Stomach (tissue), 9 donors: ENCODE measurements around the gene SLC5A11. TPM values are rescaled to one million over a fixed set of nuclear protein-coding genes. Genes with fewer than 3 reads are reported as not detected.

Source experiments
- DNase-seq, 2 donors: peaks; one replicate each; pipeline versions ENCODE4 v3.0.0 to v3.0.0-alpha.2; 2013 to 2019
- H3K27ac ChIP-seq, 5 donors: fragments of 200-600 bp in 4 of 5; sonication (generic) in 4 of 5; one replicate each; pipeline ENCODE4 v1.5.1; 2013 to 2019; ENCODE audit warnings: mild to moderate bottlenecking in 1 of 5, moderate library complexity in 1 of 5
- H3K27me3 ChIP-seq, 3 donors: fragments of 200-600 bp; sonication (generic); one replicate each; pipeline ENCODE4 v1.5.1; 2017 to 2019; ENCODE audit warnings: mixed run types in 1 of 3
- H3K36me3 ChIP-seq, 4 donors: fragments of 200-600 bp; sonication (generic); 1 replicate in 3 of 4; 2 replicates in 1 of 4; pipeline ENCODE4 v1.5.1; 2016 to 2019
- H3K4me1 ChIP-seq, 4 donors: fragments of 200-600 bp; sonication (generic); one replicate each; pipeline ENCODE4 v1.5.1; 2016 to 2019
- H3K4me3 ChIP-seq, 4 donors: fragments of 200-600 bp; sonication (generic) in 3 of 4; one replicate each; pipeline ENCODE4 v1.5.1; 2016 to 2019; ENCODE audit warnings: mild to moderate bottlenecking in 1 of 4
- H3K9me3 ChIP-seq, 4 donors: fragments of 200-600 bp; sonication (generic); one replicate each; pipeline ENCODE4 v1.5.1; 2016 to 2019
- CTCF ChIP-seq, 7 experiments: fragments of 450-650 bp in 4 of 7; fragments of 200-600 bp in 3 of 7; sonication (generic) in 3 of 7; IDR thresholded peaks; one replicate each; pipeline ENCODE4 v1.5.1; 2016 to 2019; ENCODE audit warnings: antibody characterized with exemption in 7 of 7, control low read depth in 2 of 7, mild to moderate bottlenecking in 1 of 7
- EP300 ChIP-seq: sonication (generic); formaldehyde crosslinking; IDR thresholded peaks from one replicate; pipeline ENCODE4 v1.6.1; 2017; ENCODE audit warnings: antibody characterized with exemption
- POLR2A ChIP-seq, 4 donors: fragments of 450-650 bp; IDR thresholded peaks; one replicate each; pipeline ENCODE4 v1.6.1; 2016; ENCODE audit warnings: antibody characterized with exemption in 4 of 4, control low read depth in 2 of 4, mild to moderate bottlenecking in 1 of 4, moderate library complexity in 1 of 4
- POLR2AphosphoS5 ChIP-seq, 3 donors: sonication (generic); formaldehyde crosslinking; IDR thresholded peaks; one replicate each; pipeline ENCODE4 v1.6.1; 2016; ENCODE audit warnings: antibody characterized with exemption in 3 of 3
- WGBS, 5 donors: extraction: QIAGEN DNeasy Blood & Tissue Kit in 3 of 5; methylation state at CpG; one replicate each; pipeline versions ENCODE4 v1.1.5 to v1.1.7; 2013 to 2018; 5-methylcytosine and 5-hydroxymethylcytosine counted together
- intact Hi-C: fragments of 100-400 bp; cut with DNase I; formaldehyde crosslinking; loops from one replicate; pipeline ENCODE4 v1.15.1; 2023; ENCODE audit warnings: low total_unique reads
- polyA plus RNA-seq, 3 donors: library from polyadenylated mRNA; stranded (reverse); fragments of 200-250 nt; gene quantifications; one replicate each; pipeline ENCODE4 v1.2.3, GENCODE V29; 2013
- total RNA-seq, 5 donors: library from RNA; depleted of rRNA; stranded (reverse); fragments of >200 nt; gene quantifications; one replicate each; pipeline versions ENCODE4 v1.1.0 to v1.2.3, GENCODE V29; 2014 to 2016
- donor health status: healthy with polysubstance abuse.
- donor health status: Bipolar disorder and iron deficiency.
- donor health status: healthy.

SLC5A11 gene
- total and polyA plus RNA-seq, 8 donors, result not detected

GRCh38 chr16:24851700-24852099, 5.9 kb downstream of the SLC5A11 start:
- intact Hi-C loops, result no loop called here
- Histone ChIP-seq H3K9me3 (no peaks in the 10 kb centered on the region), H3K27me3 (no peaks in the 10 kb centered on the region), H3K4me3 (no peak overlapping the region), H3K36me3 (no peaks in the 10 kb centered on the region), H3K4me1 (peaks cover 4 to 19% (median 11%) of the 10 kb centered on the region in 4 donors), H3K27ac (no peak overlapping the region)
- TF ChIP-seq EP300 (no peak), POLR2A (IDR thresholded peaks at IDR 0.05) (no peak), CTCF (IDR thresholded peaks at IDR 0.05) (no peak), POLR2AphosphoS5 (IDR thresholded peaks at IDR 0.05) (no peak)
- peak in 1 of 2 donors; percentile 26 for DNase-seq
- 34 to 56% (median 38%) methylated on average over 8 of the region's 8 CpGs for WGBS, 5 donors

GRCh38 chr16:24852281-24852721, 6.5 kb downstream of the SLC5A11 start:
- no peak for DNase-seq
- Histone ChIP-seq H3K4me3 (no peak overlapping the region), H3K4me1 (peaks cover 4 to 19% (median 11%) of the 10 kb centered on the region in 4 donors), H3K27ac (no peak overlapping the region), H3K27me3 (no peaks in the 10 kb centered on the region), H3K36me3 (no peaks in the 10 kb centered on the region), H3K9me3 (no peaks in the 10 kb centered on the region)
- 68 to 84% (median 72%) methylated on average over 8 of the region's 8 CpGs for WGBS, 5 donors
- intact Hi-C loops, result no loop called here
- TF ChIP-seq EP300 (no peak), POLR2AphosphoS5 (IDR thresholded peaks at IDR 0.05) (no peak), CTCF (IDR thresholded peaks at IDR 0.05) (no peak), POLR2A (IDR thresholded peaks at IDR 0.05) (no peak)

- DNase-seq, result no peak
- Histone ChIP-seq H3K27ac (no peak overlapping the region), H3K9me3 (no peaks in the 10 kb centered on the region), H3K36me3 (no peaks in the 10 kb centered on the region), H3K4me1 (peaks cover 4 to 19% (median 11%) of the 10 kb centered on the region in 4 donors), H3K4me3 (no peak overlapping the region), H3K27me3 (no peaks in the 10 kb centered on the region)
- intact Hi-C loops, result no loop called here
- WGBS, 5 donors, result 77 to 83% (median 80%) methylated on average over 7 to 8 of the region's 8 CpGs
- no peak for TF ChIP-seq POLR2A (IDR thresholded peaks at IDR 0.05)
- no peak for TF ChIP-seq CTCF (IDR thresholded peaks at IDR 0.05)
Observed at GRCh38 chr16:24853169-24853824, 7.5 kb downstream of the SLC5A11 start.

GRCh38 chr16:24853830-24854229, 8.1 kb downstream of the SLC5A11 start:
- H3K27me3 ChIP-seq, result no peaks in the 10 kb centered on the region
- H3K9me3 ChIP-seq, result no peaks in the 10 kb centered on the region
- DNase-seq, result peak in 1 of 2 donors; percentile 61
- H3K36me3 ChIP-seq, result no peaks in the 10 kb centered on the region
- H3K27ac ChIP-seq, result no peak overlapping the region
- peaks cover 4 to 19% (median 11%) of the 10 kb centered on the region in 4 donors for H3K4me1 ChIP-seq
- TF ChIP-seq CTCF (IDR thresholded peaks at IDR 0.05), result no peak
- no peak for TF ChIP-seq POLR2A (IDR thresholded peaks at IDR 0.05)
- TF ChIP-seq EP300, result no peak
- WGBS, 5 donors, result 7 to 23% (median 15%) methylated on average over 15 to 18 of the region's 18 CpGs
- intact Hi-C loops, result no loop called here
- peak overlapping the region in 1 of 4 donors; percentile 8 for H3K4me3 ChIP-seq
